Retinal pigment epithelial cell (primary cell): Measurements from ENCODE around the gene LPP.

Experiments
- DNase-seq: peaks from one replicate; pipeline ENCODE4 v3.0.0-alpha.2; 2010; ENCODE audit warnings: low read depth
- H3K4me3 ChIP-seq: 2 replicates; pipeline ENCODE4 v1.5.1; 2011; ENCODE audit warnings: mild to moderate bottlenecking, low read length, control low read depth, moderate library complexity
- TF ChIP-seq, protein P1 (sequence below): conservative IDR thresholded peaks from 2 replicates; pipeline ENCODE4 v1.5.1; 2011; ENCODE audit warnings: low read depth, low read length, control low read depth, inconsistent platforms

LPP gene

DNA sequence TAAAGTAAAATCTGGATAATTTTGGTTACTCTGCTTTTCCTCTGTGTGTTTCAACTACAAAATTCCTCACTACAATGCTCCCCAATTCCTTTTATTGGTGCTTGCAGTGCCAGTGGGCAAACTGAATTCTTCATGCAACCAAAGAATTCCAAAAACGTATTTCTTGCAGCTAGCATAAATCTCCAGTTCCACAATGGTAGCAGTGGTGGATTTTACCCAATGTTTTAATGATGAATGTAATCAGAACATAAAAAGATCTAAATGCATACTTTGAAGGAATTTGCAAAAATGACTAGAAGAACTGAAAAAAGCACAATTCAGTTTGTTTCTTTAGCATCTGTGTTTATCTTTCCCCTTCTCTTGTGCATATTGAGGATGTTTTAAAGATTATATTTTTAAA lies 658.2 kb downstream of the LPP start:
- TF ChIP-seq, protein P1, sequence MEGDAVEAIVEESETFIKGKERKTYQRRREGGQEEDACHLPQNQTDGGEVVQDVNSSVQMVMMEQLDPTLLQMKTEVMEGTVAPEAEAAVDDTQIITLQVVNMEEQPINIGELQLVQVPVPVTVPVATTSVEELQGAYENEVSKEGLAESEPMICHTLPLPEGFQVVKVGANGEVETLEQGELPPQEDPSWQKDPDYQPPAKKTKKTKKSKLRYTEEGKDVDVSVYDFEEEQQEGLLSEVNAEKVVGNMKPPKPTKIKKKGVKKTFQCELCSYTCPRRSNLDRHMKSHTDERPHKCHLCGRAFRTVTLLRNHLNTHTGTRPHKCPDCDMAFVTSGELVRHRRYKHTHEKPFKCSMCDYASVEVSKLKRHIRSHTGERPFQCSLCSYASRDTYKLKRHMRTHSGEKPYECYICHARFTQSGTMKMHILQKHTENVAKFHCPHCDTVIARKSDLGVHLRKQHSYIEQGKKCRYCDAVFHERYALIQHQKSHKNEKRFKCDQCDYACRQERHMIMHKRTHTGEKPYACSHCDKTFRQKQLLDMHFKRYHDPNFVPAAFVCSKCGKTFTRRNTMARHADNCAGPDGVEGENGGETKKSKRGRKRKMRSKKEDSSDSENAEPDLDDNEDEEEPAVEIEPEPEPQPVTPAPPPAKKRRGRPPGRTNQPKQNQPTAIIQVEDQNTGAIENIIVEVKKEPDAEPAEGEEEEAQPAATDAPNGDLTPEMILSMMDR, result no peak
- no peak overlapping the region for H3K4me3 ChIP-seq
- DNase-seq, result no peak

DNA sequence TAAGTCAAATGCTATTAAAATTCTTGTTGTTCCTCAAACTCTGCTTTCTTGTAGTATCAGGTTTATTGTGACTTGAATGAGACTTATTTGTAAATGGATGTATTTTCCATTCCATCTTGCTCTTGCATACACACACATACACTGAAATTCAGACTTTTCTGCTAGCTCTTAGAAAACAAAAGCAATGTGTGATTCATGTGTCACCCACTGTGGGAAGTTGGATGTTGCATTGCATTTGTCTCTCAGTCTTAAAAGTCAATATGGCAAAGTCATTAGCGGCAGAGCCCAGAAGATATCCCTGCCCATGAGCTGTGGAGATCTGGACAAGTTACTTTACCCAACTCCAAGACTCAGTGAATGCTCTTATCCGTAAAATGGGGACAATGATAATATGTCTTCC lies 660.6 kb downstream of the LPP start:
- no peak overlapping the region for H3K4me3 ChIP-seq
- DNase-seq, result no peak
- TF ChIP-seq, protein P1, result no peak

DNA sequence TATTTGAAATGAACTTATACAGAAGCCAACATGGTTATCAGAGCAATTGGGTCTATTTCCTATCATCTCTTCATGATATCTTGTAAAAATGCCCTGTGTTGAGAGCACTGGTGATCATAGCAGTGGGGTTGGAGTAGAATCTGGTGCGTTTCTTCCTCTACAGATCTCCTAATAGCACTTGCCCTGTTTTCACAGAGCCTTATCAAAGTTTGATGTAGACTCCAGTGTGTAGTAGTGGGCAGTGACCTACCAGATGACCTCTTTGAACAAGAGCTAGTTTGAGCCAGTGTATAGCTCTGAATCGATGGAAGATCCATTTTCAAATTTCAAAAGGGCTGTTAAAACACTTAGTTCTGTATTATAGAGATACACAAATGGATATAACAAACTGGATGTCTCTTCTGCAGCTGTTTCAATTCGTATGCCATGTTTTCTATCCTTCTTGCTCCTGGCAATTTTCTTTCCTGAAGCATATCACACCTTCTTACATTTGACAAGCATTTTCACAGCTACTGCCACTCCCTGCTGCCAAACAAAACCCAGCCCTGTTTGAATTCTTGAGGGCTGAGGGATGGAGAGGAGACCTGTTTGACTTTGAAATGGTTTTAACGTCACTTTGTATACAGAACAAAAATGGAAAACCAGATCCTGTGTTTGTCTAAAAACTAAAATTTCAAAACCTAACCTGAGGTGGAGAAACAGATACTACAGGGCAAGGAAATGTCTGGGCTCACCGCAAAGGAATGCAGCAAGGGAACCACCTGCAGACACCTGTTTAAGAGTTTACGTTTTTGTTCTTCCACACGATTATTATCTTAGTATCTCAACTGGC lies 663.4 kb downstream of the LPP start:
- DNase-seq, result no peak
- H3K4me3 ChIP-seq, result no peak overlapping the region
- TF ChIP-seq, protein P1, result no peak

DNA sequence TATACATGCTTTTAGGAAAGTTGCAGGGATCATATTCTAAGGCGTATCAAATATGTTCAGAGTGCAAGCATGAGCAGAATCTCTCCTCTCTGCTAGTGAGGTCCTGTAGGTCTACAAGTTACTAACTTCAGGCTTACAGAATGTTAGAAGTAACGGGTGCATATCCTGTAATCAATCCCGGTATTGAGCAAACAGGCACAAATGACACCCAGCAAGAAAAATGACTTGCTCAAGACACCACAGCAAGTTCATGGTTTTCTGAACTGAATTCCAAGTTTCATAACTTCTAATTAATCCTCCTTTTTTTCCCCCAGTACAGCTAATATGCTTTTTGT lies 663.9 kb downstream of the LPP start:
- TF ChIP-seq, protein P1, result no peak
- DNase-seq, result no peak
- H3K4me3 ChIP-seq, result no peak overlapping the region

DNA sequence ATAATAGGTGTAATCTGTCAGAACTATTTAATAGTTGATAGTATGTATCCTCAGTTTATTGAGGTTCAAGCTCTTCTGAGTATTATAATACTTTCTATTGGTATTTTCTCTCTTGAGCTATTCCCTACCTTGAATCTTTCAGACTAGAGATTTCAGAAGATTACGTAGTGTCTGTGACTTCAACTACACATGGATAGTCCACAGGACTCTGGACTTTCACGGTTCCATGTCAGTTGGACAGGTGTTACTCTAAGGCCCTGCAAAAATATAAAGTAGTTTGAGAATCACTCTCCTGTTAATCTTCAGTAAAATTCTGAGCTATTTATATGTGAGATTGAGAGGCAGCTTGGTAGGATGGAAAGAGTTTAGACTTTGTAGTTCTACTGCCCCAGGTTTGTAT lies 664.3 kb downstream of the LPP start:
- TF ChIP-seq, protein P1, result no peak
- DNase-seq, result no peak
- no peak overlapping the region for H3K4me3 ChIP-seq

DNA sequence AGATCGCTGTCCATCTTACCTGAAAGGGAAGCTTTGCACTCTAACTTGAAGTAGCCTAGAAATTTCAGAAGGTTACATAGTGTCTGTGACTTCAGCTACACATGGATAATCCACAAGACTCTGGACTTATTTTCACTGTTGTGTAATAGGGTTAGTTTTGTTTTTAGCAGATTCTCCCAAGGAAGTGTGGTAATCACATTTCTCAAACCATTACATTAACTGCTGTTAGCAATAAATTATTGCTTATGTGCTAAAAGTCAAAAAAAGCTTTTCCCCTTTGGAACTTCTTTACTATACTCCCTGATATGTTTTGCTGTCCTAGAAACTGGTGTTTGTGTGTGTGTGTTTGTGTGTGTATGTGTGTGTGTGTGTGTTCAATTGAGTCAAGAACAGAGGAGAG lies 666.0 kb downstream of the LPP start:
- DNase-seq, result no peak
- TF ChIP-seq, protein P1, result no peak
- no peak overlapping the region for H3K4me3 ChIP-seq

DNA sequence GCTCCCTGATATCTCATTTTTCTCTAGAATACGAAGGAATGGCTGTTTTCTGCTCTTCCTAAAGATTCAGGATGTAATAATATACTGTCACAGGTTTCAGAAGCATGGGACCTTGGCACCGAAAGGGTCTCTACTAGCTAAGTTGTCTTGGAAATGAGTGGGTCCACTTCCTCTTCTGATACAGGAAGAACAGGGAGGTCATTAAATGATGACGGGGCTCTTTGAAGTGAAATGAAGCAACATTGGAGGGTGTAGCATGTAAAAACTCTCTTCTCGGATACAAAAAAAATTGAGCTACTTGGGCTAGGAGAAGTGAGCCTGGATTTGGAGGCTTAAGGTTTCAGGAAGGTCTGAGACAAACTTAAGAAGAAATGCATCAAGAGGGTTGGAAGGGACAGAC lies 668.0 kb downstream of the LPP start:
- DNase-seq, result no peak
- TF ChIP-seq, protein P1, result no peak
- no peak overlapping the region for H3K4me3 ChIP-seq
